ENCODE data around the gene SACS.
"Not testable (repeated sequence)": the region's sequence is repeated elsewhere in the genome, so short reads cannot be mapped to it uniquely, and the experiment has no call there.

SACS gene

GRCh38 chr13:23453132-23453531 lies 19.6 kb upstream of the SACS start:
- DNase-seq, result no peak

DNA sequence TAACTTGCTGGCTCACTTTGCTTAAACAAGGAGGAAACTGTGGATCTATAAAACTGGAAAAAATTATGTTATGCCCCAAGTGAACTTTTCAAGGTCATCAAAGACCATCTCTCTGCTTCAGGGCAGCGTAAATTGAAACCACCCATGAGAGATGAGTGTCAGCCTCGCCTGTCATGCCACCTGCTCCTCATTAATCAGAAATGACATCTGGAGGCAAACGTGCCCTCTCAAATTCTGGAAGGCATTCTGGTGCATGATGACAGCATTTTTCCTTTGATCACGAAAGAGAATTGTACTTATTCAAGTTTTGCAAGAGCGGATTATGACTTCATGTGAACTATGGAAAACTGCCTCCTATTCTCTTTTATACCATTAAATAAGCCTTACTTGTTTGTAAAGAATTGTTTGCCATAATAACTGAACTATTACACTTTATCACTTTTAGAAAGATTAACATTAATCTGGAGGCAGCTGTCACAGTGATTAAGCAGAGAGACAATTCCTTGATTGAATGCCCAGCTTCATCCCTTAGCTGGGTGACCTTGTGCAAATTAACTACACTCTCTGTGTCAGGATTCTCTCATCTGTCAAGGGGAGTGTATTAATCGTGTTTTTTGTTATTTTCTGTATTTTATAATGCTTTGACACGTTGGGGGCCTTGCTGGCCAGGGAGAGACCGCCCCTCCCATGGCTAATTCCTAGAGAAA lies 17.0 kb upstream of the SACS start:
- no peak for DNase-seq

GRCh38 chr13:23449398-23450162 lies 16.1 kb upstream of the SACS start:
- DNase-seq, result no peak

- DNase-seq, result no peak
These were observed 14.4 kb upstream of the SACS start for GRCh38 chr13:23447927-23448326.

DNA sequence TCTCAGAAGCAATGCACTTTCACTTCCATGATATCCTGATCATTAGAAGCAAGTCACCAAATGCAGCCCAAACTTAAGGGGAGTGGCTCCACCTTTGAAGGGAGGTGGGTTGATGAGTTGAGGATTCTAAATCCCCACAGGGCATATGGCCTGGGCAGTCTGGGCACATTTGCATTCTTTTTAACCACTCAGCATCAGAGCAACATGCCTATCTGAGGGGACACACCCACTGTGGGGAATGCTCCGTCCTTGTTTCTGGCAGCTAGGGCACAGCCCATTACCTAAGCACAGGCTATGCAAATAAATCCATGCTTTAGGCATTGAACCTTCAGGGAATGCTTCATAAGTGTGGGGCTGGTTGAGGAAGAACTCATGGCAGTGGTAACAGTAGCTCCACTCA lies 12.3 kb upstream of the SACS start:
- no peak for DNase-seq

GRCh38 chr13:23443878-23444277 lies 10.4 kb upstream of the SACS start:
- no peak for DNase-seq

- DNase-seq, result no peak
These were observed 9.6 kb upstream of the SACS start for GRCh38 chr13:23443110-23443509.

DNA sequence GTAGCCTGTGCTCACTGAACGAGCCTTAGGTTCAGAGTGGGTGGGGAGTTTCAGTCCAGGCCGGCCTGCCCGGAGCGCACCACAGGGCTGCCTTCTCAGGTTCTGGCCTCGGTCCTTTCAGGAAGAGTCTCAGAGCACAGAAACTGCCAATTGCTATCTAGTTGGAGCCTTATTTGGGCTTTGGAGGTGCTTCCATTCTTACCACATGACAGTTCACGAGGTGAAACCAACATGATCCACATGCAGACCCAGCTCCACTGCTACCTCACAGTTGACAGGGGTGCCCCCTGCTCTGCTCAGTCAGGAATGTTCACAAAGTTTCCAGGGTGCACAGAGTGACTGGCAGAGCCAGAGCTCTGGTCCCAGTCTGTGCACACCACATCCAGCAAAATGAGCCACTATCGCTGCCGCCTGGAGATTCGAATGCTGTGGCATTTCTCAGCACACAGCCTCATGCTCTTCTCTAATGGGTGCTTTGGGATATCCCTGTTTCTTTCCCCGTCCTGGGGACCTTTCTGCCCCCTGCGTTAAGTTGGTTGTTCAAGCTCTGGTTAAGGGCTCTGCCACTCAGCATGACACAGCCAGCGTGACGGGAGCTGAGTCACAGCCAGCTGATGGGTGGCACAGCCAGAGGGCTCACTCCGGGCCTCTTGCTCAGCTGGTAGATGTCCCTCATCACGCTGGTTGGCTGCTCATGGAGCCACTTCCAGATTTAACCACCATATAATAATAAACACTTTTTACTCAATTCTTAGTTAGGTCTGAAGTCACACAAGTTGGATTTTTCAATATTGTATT lies 7.5 kb upstream of the SACS start:
- DNase-seq, result no peak

GRCh38 chr13:23440324-23440723 lies 6.8 kb upstream of the SACS start:
- DNase-seq, result not testable (repeated sequence)

DNA sequence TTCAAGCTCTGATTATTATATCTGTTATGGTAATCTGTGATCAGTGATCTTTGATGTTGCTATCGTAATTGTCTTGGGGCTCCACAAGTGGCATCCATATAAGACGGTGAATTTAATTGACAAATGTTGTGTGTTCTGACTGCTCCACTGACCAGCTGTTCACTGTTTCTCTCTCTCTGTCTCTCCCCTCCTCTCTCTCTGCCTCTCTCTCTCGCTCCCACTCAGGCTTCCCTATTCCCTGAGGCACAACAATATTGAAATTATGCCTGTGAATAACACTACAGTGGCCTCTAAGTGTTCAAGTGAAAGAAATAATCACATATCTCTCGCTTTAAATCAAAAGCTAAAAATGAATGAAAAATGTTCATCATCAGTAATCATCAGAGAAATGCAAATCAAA lies 4.4 kb upstream of the SACS start:
- DNase-seq, result no peak

DNA sequence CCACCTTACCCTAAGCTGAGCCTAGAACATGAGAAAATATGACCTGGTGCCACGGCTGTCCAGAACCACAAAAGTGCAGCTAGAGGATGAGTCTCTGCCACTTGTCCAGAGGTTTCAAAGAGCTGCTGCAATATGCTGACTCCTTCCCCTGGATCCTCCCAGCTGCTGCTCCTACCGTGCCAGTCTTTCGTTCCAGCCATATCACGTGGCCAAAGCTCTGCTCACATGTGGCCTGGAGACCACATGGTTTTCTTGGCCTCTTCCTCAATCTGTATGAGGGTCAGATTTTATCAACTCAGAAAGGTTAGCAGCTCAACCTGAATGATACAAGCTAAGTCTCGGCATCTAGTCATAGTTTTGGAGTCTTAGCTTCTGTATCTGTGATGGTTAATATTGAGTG lies 3.2 kb upstream of the SACS start:
- no peak for DNase-seq

DNA sequence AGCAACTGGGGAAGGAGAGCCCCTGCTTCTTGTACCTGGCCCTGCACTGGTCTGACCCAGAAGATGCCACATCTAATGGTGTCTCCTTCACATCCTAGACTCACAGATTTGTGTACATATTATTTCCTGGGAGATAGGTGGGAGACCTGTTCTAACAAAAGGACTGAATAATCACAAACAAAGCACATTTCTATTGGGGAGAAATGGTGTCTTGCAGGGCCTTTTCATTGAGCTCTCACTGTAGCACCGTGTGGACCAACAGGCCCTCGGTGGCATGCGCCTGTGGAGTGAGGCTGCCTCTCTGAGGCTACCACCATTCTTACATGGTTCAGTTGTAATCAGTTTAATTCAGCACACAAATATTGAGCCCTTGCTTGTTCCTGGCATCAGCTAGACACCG lies 989 bp upstream of the SACS start:
- no peak for DNase-seq

DNA sequence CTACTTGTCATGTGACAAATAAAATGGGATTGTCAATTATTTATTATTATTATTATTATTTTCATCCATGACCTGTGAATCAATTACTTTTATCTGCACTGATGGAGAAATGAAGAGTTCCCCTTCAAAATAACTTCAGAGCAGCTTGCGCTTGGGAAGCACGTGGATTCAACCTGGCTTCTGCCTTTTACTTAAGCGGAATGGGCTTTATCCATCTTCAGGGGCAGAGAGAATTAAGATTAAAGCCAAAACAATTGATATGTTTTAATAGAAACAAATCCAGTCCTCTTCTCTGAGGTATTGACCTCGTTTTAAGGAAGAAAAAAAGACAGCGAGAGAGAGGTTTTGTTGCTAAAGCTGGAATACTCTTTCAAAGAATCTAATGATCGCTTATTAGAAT lies 876 bp downstream of the SACS start:
- no peak for DNase-seq

GRCh38 chr13:23430664-23431063 lies 2.8 kb downstream of the SACS start:
- no peak for DNase-seq

- no peak for DNase-seq
These were observed 5.5 kb downstream of the SACS start for GRCh38 chr13:23427881-23428528.

GRCh38 chr13:23427342-23427843 lies 6.1 kb downstream of the SACS start:
- DNase-seq, result no peak

- no peak for DNase-seq
These were observed 11.9 kb downstream of the SACS start for GRCh38 chr13:23421596-23421995.

DNA sequence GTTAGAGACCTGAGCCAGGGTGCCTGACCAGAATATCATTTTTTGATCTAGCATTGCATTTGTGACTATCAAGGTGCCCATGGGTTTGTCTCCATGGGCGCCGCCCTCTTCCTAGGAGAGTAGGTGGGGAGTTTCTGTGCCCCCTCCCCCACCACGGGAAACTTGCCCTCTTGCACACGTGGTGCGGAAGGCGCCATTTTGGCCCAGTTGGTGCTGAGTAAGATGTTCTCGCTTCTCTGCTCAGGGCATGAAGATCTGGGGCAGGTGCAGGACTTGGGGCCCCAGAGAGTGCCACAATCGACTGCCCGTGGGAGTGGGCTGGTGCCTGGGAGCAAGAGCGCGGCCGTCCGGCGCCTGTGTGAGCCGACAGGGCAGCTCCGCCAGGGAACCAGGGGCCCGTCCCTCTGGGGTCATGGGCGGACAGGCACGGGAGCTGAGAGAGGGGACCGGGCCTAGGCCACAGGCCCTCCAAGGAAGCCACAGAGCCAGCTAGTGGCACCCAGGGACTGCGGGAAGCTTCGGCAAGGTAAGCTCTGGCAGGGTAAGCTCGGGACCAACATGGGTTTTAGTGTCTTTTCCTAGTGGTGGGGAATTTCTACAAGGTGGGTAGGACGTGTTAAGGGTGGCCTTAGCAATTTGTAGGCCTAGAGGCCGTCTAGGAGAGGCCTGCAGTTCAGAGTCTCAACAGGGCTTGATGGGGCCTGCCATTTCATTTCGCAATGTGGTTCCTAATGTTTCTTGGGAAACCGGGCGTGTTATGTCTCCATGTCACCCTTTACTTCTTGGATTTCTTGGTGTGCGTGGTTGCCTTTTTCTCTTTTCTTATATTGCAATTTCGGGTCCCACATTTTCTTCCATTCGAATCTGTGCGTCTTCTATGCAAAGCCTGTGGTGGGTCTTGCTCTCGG lies 14.5 kb downstream of the SACS start:
- DNase-seq, result no peak

- DNase-seq, result no peak
These were observed 18.8 kb downstream of the SACS start for GRCh38 chr13:23414682-23415081.

GRCh38 chr13:23411706-23412105 lies 21.8 kb downstream of the SACS start:
- DNase-seq, result no peak

- no peak for DNase-seq
These were observed 22.3 kb downstream of the SACS start for GRCh38 chr13:23411220-23411619.

GRCh38 chr13:23408026-23408425 lies 25.5 kb downstream of the SACS start:
- DNase-seq, result no peak
